Uterus (tissue), 4 donors: ENCODE measurements around the gene ALDH8A1. TPM values are rescaled to one million over a fixed set of nuclear protein-coding genes. Genes with fewer than 3 reads are reported as not detected.

Experiments used
- DNase-seq, 2 donors: peaks; one replicate each; pipeline ENCODE4 v3.0.0-alpha.2; 2019 to 2020
- H3K27ac ChIP-seq, 2 donors: fragments of 200-600 bp; sonication (generic); 1 replicate in 1 of 2; 2 replicates in 1 of 2; pipeline ENCODE4 v1.5.1; 2016 to 2018
- H3K27me3 ChIP-seq, 2 donors: fragments of 200-600 bp; sonication (generic); one replicate each; pipeline ENCODE4 v1.5.1; 2018 to 2019; ENCODE audit warnings: control low read depth in 1 of 2
- H3K36me3 ChIP-seq, 2 donors: fragments of 200-600 bp; sonication (generic); one replicate each; pipeline ENCODE4 v1.5.1; 2019; ENCODE audit warnings: control low read depth in 1 of 2
- H3K4me1 ChIP-seq, 2 donors: fragments of 200-600 bp; sonication (generic); one replicate each; pipeline ENCODE4 v1.5.1; 2018 to 2019; ENCODE audit warnings: control low read depth in 1 of 2
- H3K4me3 ChIP-seq, 2 donors: fragments of 200-600 bp; sonication (generic); 1 replicate in 1 of 2; 2 replicates in 1 of 2; pipeline ENCODE4 v1.5.1; 2018 to 2019; ENCODE audit warnings: mild to moderate bottlenecking in 1 of 2
- H3K9me3 ChIP-seq, 2 donors: fragments of 200-600 bp; sonication (generic); one replicate each; pipeline ENCODE4 v1.5.1; 2019; ENCODE audit warnings: control low read depth in 1 of 2
- CTCF ChIP-seq, 4 experiments: fragments of 200-600 bp in 2 of 4; fragments of 450-650 bp in 2 of 4; sonication (generic) in 2 of 4; IDR thresholded peaks; one replicate each; pipeline ENCODE4 v1.5.1; 2016 to 2019; ENCODE audit warnings: antibody characterized with exemption in 4 of 4, mild to moderate bottlenecking in 2 of 4, moderate library complexity in 1 of 4
- POLR2A ChIP-seq, 2 donors: fragments of 450-650 bp; IDR thresholded peaks; one replicate each; pipeline ENCODE4 v1.6.1; 2016; ENCODE audit warnings: antibody characterized with exemption in 2 of 2, mild to moderate bottlenecking in 1 of 2, moderate library complexity in 1 of 2
- intact Hi-C: fragments of 100-400 bp; cut with DNase I; formaldehyde crosslinking; loops from one replicate; pipeline ENCODE4 v1.15.1; 2023; ENCODE audit warnings: low total_unique reads
- total RNA-seq, 4 donors: library from RNA; depleted of rRNA in 3 of 4; stranded (reverse); fragments of >200 nt in 3 of 4; gene quantifications; one replicate each; pipeline versions ENCODE4 v1.1.0 to v1.2.4, GENCODE V29; 2014 to 2023
- donor health status: DM: yes; HTN: yes; CAD: no.

ALDH8A1 gene
- total RNA-seq, 4 donors from 2014 or later, result 0.55 to 1.4 TPM; not detected in 2

GRCh38 chr6:134962421-134962820, 12.5 kb upstream of the ALDH8A1 start:
- H3K4me1 ChIP-seq, result no peaks in the 10 kb centered on the region
- no peak for DNase-seq
- no peak overlapping the region for H3K27ac ChIP-seq
- no peaks in the 10 kb centered on the region for H3K36me3 ChIP-seq
- intact Hi-C loops, result no loop called here
- no peak overlapping the region for H3K4me3 ChIP-seq
- H3K9me3 ChIP-seq, result no peaks in the 10 kb centered on the region
- TF ChIP-seq CTCF (IDR thresholded peaks at IDR 0.05) (no peak), POLR2A (IDR thresholded peaks at IDR 0.05) (no peak)
- no peaks in the 10 kb centered on the region for H3K27me3 ChIP-seq

- H3K9me3 ChIP-seq, result no peaks in the 10 kb centered on the region
- TF ChIP-seq CTCF (IDR thresholded peaks at IDR 0.05) (no peak), POLR2A (IDR thresholded peaks at IDR 0.05) (no peak)
- no peaks in the 10 kb centered on the region for H3K27me3 ChIP-seq
- no peak for DNase-seq
- no peaks in the 10 kb centered on the region for H3K4me1 ChIP-seq
- intact Hi-C loops, result no loop called here
- H3K4me3 ChIP-seq, result no peak overlapping the region
- H3K36me3 ChIP-seq, result no peaks in the 10 kb centered on the region
- no peak overlapping the region for H3K27ac ChIP-seq
Observed at GRCh38 chr6:134961366-134961765, 11.5 kb upstream of the ALDH8A1 start.

- H3K4me1 ChIP-seq, result no peaks in the 10 kb centered on the region
- intact Hi-C loops, result no loop called here
- no peaks in the 10 kb centered on the region for H3K27me3 ChIP-seq
Observed at GRCh38 chr6:134959603-134960002, 9.7 kb upstream of the ALDH8A1 start.

GRCh38 chr6:134956676-134957075, 6.8 kb upstream of the ALDH8A1 start:
- Histone ChIP-seq H3K4me3 (no peak overlapping the region), H3K4me1 (no peaks in the 10 kb centered on the region), H3K27ac (no peak overlapping the region), H3K27me3 (no peaks in the 10 kb centered on the region), H3K36me3 (no peaks in the 10 kb centered on the region), H3K9me3 (no peaks in the 10 kb centered on the region)
- DNase-seq, result no peak
- intact Hi-C loops, result no loop called here
- TF ChIP-seq POLR2A (IDR thresholded peaks at IDR 0.05) (no peak), CTCF (IDR thresholded peaks at IDR 0.05) (no peak)

More at GRCh38 chr6:134959603-134960002, 9.7 kb upstream of the ALDH8A1 start:
- no peak for DNase-seq
- no peak overlapping the region for H3K27ac ChIP-seq
- TF ChIP-seq POLR2A (IDR thresholded peaks at IDR 0.05) (no peak), CTCF (IDR thresholded peaks at IDR 0.05) (no peak)
- no peaks in the 10 kb centered on the region for H3K36me3 ChIP-seq
- H3K9me3 ChIP-seq, result no peaks in the 10 kb centered on the region
- no peak overlapping the region for H3K4me3 ChIP-seq

- TF ChIP-seq CTCF (IDR thresholded peaks at IDR 0.05) (no peak), POLR2A (IDR thresholded peaks at IDR 0.05) (no peak)
- Histone ChIP-seq H3K4me1 (no peaks in the 10 kb centered on the region), H3K27ac (no peak overlapping the region), H3K4me3 (no peak overlapping the region), H3K36me3 (no peaks in the 10 kb centered on the region), H3K27me3 (no peaks in the 10 kb centered on the region), H3K9me3 (no peaks in the 10 kb centered on the region)
- DNase-seq, result no peak
- intact Hi-C loops, result no loop called here
Observed at GRCh38 chr6:134956032-134956431, 6.1 kb upstream of the ALDH8A1 start.
